Measurements from ENCODE around the gene CMIP. TPM values are rescaled to one million over a fixed set of nuclear protein-coding genes. Genes with fewer than 3 reads are reported as not detected.

Gene CMIP
- total RNA-seq, 1 experiment from 2014 or later: 68.0 TPM

DNA sequence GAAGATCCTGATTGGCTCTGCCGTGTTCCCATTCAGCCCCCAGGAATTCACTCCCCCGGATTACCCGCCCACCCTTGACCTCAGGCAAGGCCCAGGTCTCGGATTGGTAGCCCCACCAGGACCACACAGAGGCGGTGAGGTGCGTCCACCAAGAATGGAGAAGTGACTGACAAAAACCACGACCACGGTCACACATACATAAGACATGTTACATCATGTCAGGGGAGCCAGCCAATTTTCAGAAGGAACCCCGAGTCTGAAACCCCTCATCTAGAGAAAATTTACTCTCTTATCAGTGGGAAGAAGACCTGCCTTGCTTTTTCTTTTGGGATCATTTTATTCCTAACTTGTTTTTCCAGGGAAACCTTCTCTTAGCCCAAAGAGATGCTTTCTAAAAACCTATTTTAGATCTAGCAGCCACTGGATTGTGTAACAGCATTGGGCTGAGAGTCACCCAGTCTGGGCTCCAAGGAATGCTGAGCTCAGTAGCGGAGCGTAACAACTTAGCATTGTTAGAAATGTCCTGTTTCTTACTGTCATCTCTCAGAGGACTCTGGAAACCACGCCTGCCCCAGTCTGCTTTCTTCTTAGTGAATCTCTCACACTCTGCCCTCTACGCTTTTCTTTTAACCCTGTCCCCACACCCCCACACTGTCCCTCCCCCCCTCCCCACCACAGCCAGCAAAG, 164.1 kb downstream of the CMIP start:
- TF ChIP-seq, protein P1, sequence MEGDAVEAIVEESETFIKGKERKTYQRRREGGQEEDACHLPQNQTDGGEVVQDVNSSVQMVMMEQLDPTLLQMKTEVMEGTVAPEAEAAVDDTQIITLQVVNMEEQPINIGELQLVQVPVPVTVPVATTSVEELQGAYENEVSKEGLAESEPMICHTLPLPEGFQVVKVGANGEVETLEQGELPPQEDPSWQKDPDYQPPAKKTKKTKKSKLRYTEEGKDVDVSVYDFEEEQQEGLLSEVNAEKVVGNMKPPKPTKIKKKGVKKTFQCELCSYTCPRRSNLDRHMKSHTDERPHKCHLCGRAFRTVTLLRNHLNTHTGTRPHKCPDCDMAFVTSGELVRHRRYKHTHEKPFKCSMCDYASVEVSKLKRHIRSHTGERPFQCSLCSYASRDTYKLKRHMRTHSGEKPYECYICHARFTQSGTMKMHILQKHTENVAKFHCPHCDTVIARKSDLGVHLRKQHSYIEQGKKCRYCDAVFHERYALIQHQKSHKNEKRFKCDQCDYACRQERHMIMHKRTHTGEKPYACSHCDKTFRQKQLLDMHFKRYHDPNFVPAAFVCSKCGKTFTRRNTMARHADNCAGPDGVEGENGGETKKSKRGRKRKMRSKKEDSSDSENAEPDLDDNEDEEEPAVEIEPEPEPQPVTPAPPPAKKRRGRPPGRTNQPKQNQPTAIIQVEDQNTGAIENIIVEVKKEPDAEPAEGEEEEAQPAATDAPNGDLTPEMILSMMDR (IDR thresholded peaks at IDR 0.05; ENCODE audit: insufficient read depth in 1 of 2, low read depth in 1 of 2, low read length in 1 of 2, severe bottlenecking in 1 of 2, unreplicated experiment in 1 of 2): no peak
- peaks cover 6% of the 10 kb centered on the region for H3K4me1 Mint-ChIP-seq (ENCODE audit: low read depth, unreplicated experiment)
- H3K4me3 Mint-ChIP-seq (ENCODE audit: unreplicated experiment): no peak overlapping the region
- H3K27ac Mint-ChIP-seq (ENCODE audit: unreplicated experiment): peak overlapping the region; percentile 4
- Histone ChIP-seq H3K36me3 (ENCODE audit: control insufficient read depth, insufficient read depth, low read length) (peaks cover 1% of the 10 kb centered on the region; the same call in 1 of the 2 replicates), H3K4me1 (no peaks in the 10 kb centered on the region), H3K27me3 (replicated peaks; ENCODE audit: control insufficient read depth, insufficient read depth, low read length) (no peaks in the 10 kb centered on the region), H3K4me3 (ENCODE audit: low read depth, low read length) (no peak overlapping the region), H3K9me3 (no peaks in the 10 kb centered on the region)
- DNase-seq: no peak
- ChIA-PET CTCF (no interaction called here), POLR2A (no interaction called here)
- H3K27me3 Mint-ChIP-seq (ENCODE audit: insufficient read depth, unreplicated experiment): no peaks in the 10 kb centered on the region
- H3K9me3 Mint-ChIP-seq (ENCODE audit: unreplicated experiment): no peaks in the 10 kb centered on the region
- H3K36me3 Mint-ChIP-seq (ENCODE audit: insufficient read depth, unreplicated experiment): peaks cover 22% of the 10 kb centered on the region
- intact Hi-C loops (cut with micrococcal nuclease; ENCODE audit: unreplicated experiment): no loop called here
- no TSS peak for BruUV-seq (replicated peaks)

- no peak overlapping the region for H3K4me3 ChIP-seq (ENCODE audit: low read depth, low read length)
- Mint-ChIP-seq H3K36me3 (ENCODE audit: insufficient read depth, unreplicated experiment) (peaks cover 22% of the 10 kb centered on the region), H3K9me3 (ENCODE audit: unreplicated experiment) (no peaks in the 10 kb centered on the region), H3K4me3 (ENCODE audit: unreplicated experiment) (no peak overlapping the region), H3K4me1 (ENCODE audit: low read depth, unreplicated experiment) (peaks cover 6% of the 10 kb centered on the region), H3K27ac (ENCODE audit: unreplicated experiment) (peak overlapping the region; percentile 4), H3K27me3 (ENCODE audit: insufficient read depth, unreplicated experiment) (no peaks in the 10 kb centered on the region)
- no peaks in the 10 kb centered on the region for H3K27me3 ChIP-seq (replicated peaks; ENCODE audit: control insufficient read depth, insufficient read depth, low read length)
- ChIA-PET CTCF (no interaction called here), POLR2A (no interaction called here)
- no peaks in the 10 kb centered on the region for H3K4me1 ChIP-seq
- intact Hi-C loops (cut with micrococcal nuclease; ENCODE audit: unreplicated experiment): no loop called here
- TF ChIP-seq, protein P1 (IDR thresholded peaks at IDR 0.05; ENCODE audit: insufficient read depth in 1 of 2, low read depth in 1 of 2, low read length in 1 of 2, severe bottlenecking in 1 of 2, unreplicated experiment in 1 of 2): no peak
- no peak for DNase-seq
- BruUV-seq (replicated peaks): no TSS peak
- H3K9me3 ChIP-seq: no peaks in the 10 kb centered on the region
- H3K36me3 ChIP-seq (ENCODE audit: control insufficient read depth, insufficient read depth, low read length): peaks cover 1% of the 10 kb centered on the region; the same call in 1 of the 2 replicates
Measured at GRCh38 chr16:81609323-81609892, 164.8 kb downstream of the CMIP start.

DNA sequence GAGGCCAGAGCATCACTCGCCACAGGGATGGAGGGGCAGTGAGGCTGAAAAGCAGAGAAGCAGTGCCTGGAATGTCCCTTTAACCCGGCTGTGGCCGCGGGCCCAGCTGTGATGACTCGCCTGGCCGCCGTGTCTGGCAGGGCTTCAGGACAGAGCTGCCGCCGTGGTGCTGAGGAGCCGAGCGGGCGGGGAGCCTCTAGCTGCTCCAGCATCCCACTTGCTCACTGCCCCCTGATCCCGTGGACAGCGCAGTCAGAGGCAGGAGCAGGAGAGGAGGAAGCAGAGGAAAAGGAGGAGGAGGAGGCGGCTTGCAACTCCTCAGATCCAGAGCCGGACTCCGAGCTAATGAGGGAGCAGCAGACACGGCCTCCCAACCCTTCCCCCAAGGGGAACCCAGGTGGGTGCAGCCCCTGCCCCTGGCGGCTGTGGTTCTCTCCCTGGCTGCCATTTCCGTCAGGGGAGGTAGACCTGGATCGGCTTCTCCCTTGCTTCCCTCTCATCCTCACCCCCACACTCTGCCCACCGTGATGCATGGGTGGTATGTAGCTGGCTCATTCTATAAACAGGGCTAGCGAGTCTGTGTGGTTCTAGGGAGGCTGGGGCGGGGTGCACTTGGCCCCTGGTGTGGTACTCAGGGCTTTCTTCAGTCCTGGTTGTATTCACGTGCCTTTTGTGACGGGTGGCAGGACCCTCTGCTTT, 165.7 kb downstream of the CMIP start:
- H3K9me3 Mint-ChIP-seq (ENCODE audit: unreplicated experiment): no peaks in the 10 kb centered on the region
- CTCF ChIA-PET: no interaction called here
- no peaks in the 10 kb centered on the region for H3K27me3 Mint-ChIP-seq (ENCODE audit: insufficient read depth, unreplicated experiment)
- intact Hi-C loops (cut with micrococcal nuclease; ENCODE audit: unreplicated experiment): no loop called here
- DNase-seq: no peak
- H3K9me3 ChIP-seq: no peaks in the 10 kb centered on the region
- no peak overlapping the region for H3K27ac Mint-ChIP-seq (ENCODE audit: unreplicated experiment)
- H3K36me3 Mint-ChIP-seq (ENCODE audit: insufficient read depth, unreplicated experiment): peaks cover 22% of the 10 kb centered on the region
- POLR2A ChIA-PET: no interaction called here
- H3K4me3 Mint-ChIP-seq (ENCODE audit: unreplicated experiment): no peak overlapping the region
- no peak overlapping the region for H3K4me3 ChIP-seq (ENCODE audit: low read depth, low read length)
- TF ChIP-seq, protein P1 (IDR thresholded peaks at IDR 0.05; ENCODE audit: insufficient read depth in 1 of 2, low read depth in 1 of 2, low read length in 1 of 2, severe bottlenecking in 1 of 2, unreplicated experiment in 1 of 2): no peak
- H3K27me3 ChIP-seq (replicated peaks; ENCODE audit: control insufficient read depth, insufficient read depth, low read length): no peaks in the 10 kb centered on the region
- peaks cover 1% of the 10 kb centered on the region; the same call in 1 of the 2 replicates for H3K36me3 ChIP-seq (ENCODE audit: control insufficient read depth, insufficient read depth, low read length)
- no peaks in the 10 kb centered on the region for H3K4me1 ChIP-seq
- H3K4me1 Mint-ChIP-seq (ENCODE audit: low read depth, unreplicated experiment): peaks cover 6% of the 10 kb centered on the region
- no TSS peak for BruUV-seq (replicated peaks)
